Esophagus (tissue), 2 donors: ENCODE measurements around the gene LTA4H. TPM values are rescaled to one million over a fixed set of nuclear protein-coding genes. Genes with fewer than 3 reads are reported as not detected.

Experiments used
- H3K27ac ChIP-seq, 2 donors: one replicate each; pipeline ENCODE4 v1.5.1; 2013; ENCODE audit warnings: low read depth in 2 of 2, mild to moderate bottlenecking in 2 of 2, inconsistent platforms in 1 of 2, low read length in 1 of 2, moderate library complexity in 1 of 2
- H3K27me3 ChIP-seq, 2 donors: one replicate each; pipeline ENCODE4 v1.6.1; 2013; ENCODE audit warnings: low read length in 2 of 2, control low read depth in 1 of 2, mild to moderate bottlenecking in 1 of 2; ENCODE audit not compliant: insufficient read depth in 2 of 2, control insufficient read depth in 1 of 2
- H3K36me3 ChIP-seq, 2 donors: one replicate each; pipeline ENCODE4 v1.6.1; 2013; ENCODE audit warnings: low read length in 1 of 2; ENCODE audit not compliant: control insufficient read depth in 2 of 2, insufficient read depth in 2 of 2
- H3K4me1 ChIP-seq, 2 donors: one replicate each; pipeline ENCODE4 v1.6.1; 2013; ENCODE audit warnings: low read length in 1 of 2; ENCODE audit not compliant: control insufficient read depth in 2 of 2, insufficient read depth in 2 of 2
- H3K4me3 ChIP-seq, 2 donors: one replicate each; pipeline ENCODE4 v1.5.1; 2013; ENCODE audit warnings: low read length in 2 of 2, mild to moderate bottlenecking in 2 of 2, low read depth in 1 of 2, moderate library complexity in 1 of 2
- H3K9me3 ChIP-seq, 2 donors: one replicate each; pipeline ENCODE4 v1.6.1; 2013; ENCODE audit warnings: mild to moderate bottlenecking in 2 of 2, low read depth in 1 of 2, low read length in 1 of 2, moderate library complexity in 1 of 2; ENCODE audit not compliant: control insufficient read depth in 2 of 2, insufficient read depth in 1 of 2
- WGBS, 2 donors: extraction: QIAGEN DNeasy Blood & Tissue Kit; methylation state at CpG; one replicate each; pipeline ENCODE4 v1.1.7; 2013; 5-methylcytosine and 5-hydroxymethylcytosine counted together
- polyA plus RNA-seq, 2 donors: library from polyadenylated mRNA; stranded (reverse); fragments of 200-250 nt; gene quantifications; one replicate each; pipeline ENCODE4 v1.2.3, GENCODE V29; 2013
- donor health status: healthy with polysubstance abuse.
- donor health status: Bipolar disorder and iron deficiency.

Gene LTA4H
- polyA plus RNA-seq, 2 donors, result 48.9 to 93.2 TPM

GRCh38 chr12:96039516-96039915, 4.1 kb upstream of the LTA4H start:
- 85 to 90% methylated on average over 3 of the region's 3 CpGs for WGBS, 2 donors

GRCh38 chr12:96036765-96037455, 1.5 kb upstream of the LTA4H start:
- Histone ChIP-seq H3K27ac (no peak overlapping the region), H3K9me3 (no peaks in the 10 kb centered on the region), H3K4me3 (no peak overlapping the region), H3K4me1 (no peaks in the 10 kb centered on the region), H3K36me3 (no peaks in the 10 kb centered on the region), H3K27me3 (no peaks in the 10 kb centered on the region)
- 92% methylated on average over 8 of the region's 8 CpGs for WGBS, 2 donors

More at GRCh38 chr12:96039516-96039915, 4.1 kb upstream of the LTA4H start:
- no peaks in the 10 kb centered on the region for H3K27me3 ChIP-seq
- no peaks in the 10 kb centered on the region for H3K4me1 ChIP-seq
- H3K27ac ChIP-seq, result no peak overlapping the region
- no peak overlapping the region for H3K4me3 ChIP-seq
- H3K9me3 ChIP-seq, result no peaks in the 10 kb centered on the region
- H3K36me3 ChIP-seq, result no peaks in the 10 kb centered on the region

- peak overlapping the region; percentile 84 to 88 for H3K4me3 ChIP-seq
These were observed 635 bp downstream of the LTA4H start for GRCh38 chr12:96034621-96035282.

GRCh38 chr12:96033549-96034389, 1.6 kb downstream of the LTA4H start:
- Histone ChIP-seq H3K9me3 (no peaks in the 10 kb centered on the region), H3K36me3 (no peaks in the 10 kb centered on the region), H3K4me3 (peak overlapping the region in 1 of 2 donors; percentile 35), H3K27me3 (no peaks in the 10 kb centered on the region), H3K27ac (no peak overlapping the region), H3K4me1 (no peaks in the 10 kb centered on the region)
- 49 to 51% methylated on average over 7 of the region's 7 CpGs for WGBS, 2 donors

More at GRCh38 chr12:96034621-96035282, 635 bp downstream of the LTA4H start:
- peak overlapping the region; percentile 72 to 91 for H3K27ac ChIP-seq
- no peaks in the 10 kb centered on the region for H3K27me3 ChIP-seq
- H3K4me1 ChIP-seq, result no peaks in the 10 kb centered on the region
- no peaks in the 10 kb centered on the region for H3K36me3 ChIP-seq
- H3K9me3 ChIP-seq, result no peaks in the 10 kb centered on the region
- 2 to 3% methylated on average over 25 of the region's 25 CpGs for WGBS, 2 donors

GRCh38 chr12:96029826-96030225, 5.6 kb downstream of the LTA4H start:
- Histone ChIP-seq H3K9me3 (no peaks in the 10 kb centered on the region), H3K27me3 (no peaks in the 10 kb centered on the region), H3K4me3 (no peak overlapping the region), H3K36me3 (peaks cover 9% of the 10 kb centered on the region in 2 donors), H3K4me1 (no peaks in the 10 kb centered on the region), H3K27ac (no peak overlapping the region)
- 88 to 94% methylated on average over 2 of the region's 2 CpGs for WGBS, 2 donors

- H3K9me3 ChIP-seq, result no peaks in the 10 kb centered on the region
- peaks cover 9% of the 10 kb centered on the region in 2 donors for H3K36me3 ChIP-seq
- no peaks in the 10 kb centered on the region for H3K4me1 ChIP-seq
- H3K27ac ChIP-seq, result no peak overlapping the region
- no peaks in the 10 kb centered on the region for H3K27me3 ChIP-seq
- 76 to 83% methylated on average over 1 of the region's 1 CpG for WGBS, 2 donors
- no peak overlapping the region for H3K4me3 ChIP-seq
These were observed 6.8 kb downstream of the LTA4H start for GRCh38 chr12:96028538-96028937.

- H3K27me3 ChIP-seq, result no peaks in the 10 kb centered on the region
- H3K36me3 ChIP-seq, result peaks cover 9 to 16% of the 10 kb centered on the region in 2 donors
- 93 to 99% methylated on average over 1 of the region's 1 CpG for WGBS, 2 donors
These were observed 9.1 kb downstream of the LTA4H start for GRCh38 chr12:96026331-96026730.

GRCh38 chr12:96025518-96025917, 9.9 kb downstream of the LTA4H start:
- Histone ChIP-seq H3K27ac (no peak overlapping the region), H3K27me3 (no peaks in the 10 kb centered on the region), H3K4me1 (no peaks in the 10 kb centered on the region), H3K4me3 (no peak overlapping the region), H3K9me3 (no peaks in the 10 kb centered on the region), H3K36me3 (peaks cover 9 to 16% of the 10 kb centered on the region in 2 donors)
- 97 to 100% methylated on average over 4 of the region's 4 CpGs for WGBS, 2 donors

More at GRCh38 chr12:96026331-96026730, 9.1 kb downstream of the LTA4H start:
- Histone ChIP-seq H3K4me1 (no peaks in the 10 kb centered on the region), H3K9me3 (no peaks in the 10 kb centered on the region), H3K4me3 (no peak overlapping the region), H3K27ac (no peak overlapping the region)

- H3K27me3 ChIP-seq, result no peaks in the 10 kb centered on the region
- WGBS, 2 donors, result 86 to 90% methylated on average over 3 of the region's 3 CpGs
- H3K4me1 ChIP-seq, result no peaks in the 10 kb centered on the region
- peaks cover 3 to 14% of the 10 kb centered on the region in 2 donors for H3K36me3 ChIP-seq
- no peak overlapping the region for H3K4me3 ChIP-seq
- no peak overlapping the region for H3K27ac ChIP-seq
- no peaks in the 10 kb centered on the region for H3K9me3 ChIP-seq
These were observed 14.9 kb downstream of the LTA4H start for GRCh38 chr12:96020314-96021003.
